Measurements from ENCODE around the gene DOLK.

Gene DOLK

GRCh38 chr9:128929560-128929959, 17.8 kb downstream of the DOLK start:
- DNase-seq: no peak

DNA sequence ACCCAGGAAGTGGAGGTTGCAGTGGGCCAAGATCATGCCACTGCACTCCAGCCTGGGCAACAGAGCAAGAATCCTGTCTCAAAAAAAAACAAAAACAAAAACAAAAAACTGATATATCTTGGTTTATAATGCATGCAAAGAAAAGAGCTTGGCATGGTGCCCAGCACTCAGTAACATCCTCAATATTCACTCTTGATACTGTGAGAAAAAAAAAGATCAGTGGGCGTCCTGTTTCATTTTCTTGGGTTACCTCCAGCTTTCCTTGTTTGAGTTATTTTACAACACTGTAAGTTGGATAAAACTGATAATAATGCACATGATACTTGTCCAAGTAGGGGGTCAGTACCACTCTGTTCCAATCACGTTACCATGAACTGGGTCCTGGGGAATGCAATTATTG, 18.8 kb downstream of the DOLK start:
- no peak for DNase-seq

DNA sequence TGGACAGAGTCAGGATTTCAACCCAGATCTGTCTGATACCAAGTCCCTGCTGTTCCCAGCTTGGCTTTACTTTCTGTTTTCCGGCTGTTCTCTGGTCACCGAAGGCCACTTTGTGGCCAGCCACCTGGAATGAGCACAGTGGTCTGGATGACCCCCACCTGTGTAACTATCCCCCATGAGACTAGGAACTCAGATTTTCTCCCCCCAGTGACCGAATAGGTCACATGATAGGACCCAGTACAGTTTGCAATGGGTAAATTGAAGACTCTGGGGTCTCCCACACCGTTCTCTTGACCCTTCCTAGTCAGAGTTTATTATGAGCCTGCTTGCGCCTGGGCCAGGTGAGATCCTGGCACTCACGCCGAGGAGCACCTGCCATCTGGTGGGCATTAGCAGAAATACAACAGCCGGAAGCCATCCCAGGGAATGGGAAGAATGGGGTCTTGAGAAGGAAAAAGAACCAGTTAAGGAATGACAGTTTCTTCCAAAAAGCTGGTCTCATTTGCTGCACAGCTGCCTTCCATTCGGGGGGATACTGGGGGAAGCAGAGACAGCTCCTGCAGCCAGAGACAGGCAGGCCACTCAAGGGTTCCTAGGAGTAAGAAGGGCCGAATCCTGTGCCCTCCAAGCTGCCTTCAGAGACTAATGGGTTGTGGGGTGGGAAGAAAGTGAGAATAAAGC, 19.5 kb downstream of the DOLK start:
- peak; percentile 52 for DNase-seq

- DNase-seq: no peak
Measured at GRCh38 chr9:128923493-128923883, 23.9 kb downstream of the DOLK start.

DNA sequence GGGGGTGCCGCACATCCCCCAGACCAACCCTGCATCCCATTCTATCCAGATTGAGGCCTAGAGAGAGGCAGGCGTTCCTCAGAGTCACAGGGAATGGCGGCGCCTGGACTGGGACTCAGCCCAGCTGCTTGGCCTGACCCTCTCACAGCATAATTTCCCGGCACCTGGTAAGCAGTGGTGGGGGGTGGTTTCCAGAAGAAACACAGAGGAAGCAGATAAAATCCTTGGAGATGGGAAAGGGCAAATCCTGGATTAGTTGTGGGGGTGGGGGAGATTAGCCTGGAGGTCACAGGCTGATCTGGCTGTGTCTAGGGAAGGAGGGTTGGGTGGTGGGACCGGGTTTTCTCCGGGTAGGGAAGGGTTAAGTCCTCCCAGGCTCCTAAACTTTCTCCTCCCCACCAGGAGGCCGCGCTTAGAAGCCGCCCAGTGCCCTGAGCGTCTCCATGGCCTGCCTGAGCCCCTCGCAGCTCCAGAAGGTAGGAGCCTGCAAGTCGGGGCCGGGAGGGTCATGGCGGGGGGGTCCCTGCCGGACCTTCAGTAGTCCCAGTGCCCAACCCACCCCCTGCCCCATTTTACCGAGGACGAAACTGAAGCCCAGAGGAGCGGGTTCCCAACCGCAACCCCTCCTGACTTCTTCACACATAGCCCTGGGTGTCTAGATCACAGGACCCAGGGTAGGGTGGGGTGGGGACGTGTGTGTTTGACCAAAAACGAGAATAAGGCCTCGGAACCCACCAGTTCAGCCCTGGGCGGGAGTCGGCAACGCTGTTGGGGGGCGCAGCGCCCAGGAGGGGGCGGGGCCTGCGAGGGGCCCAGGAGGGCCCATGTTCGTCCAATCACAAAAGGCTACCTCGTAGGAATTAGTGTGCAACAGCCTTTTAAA, 25.3 kb downstream of the DOLK start:
- peak; percentile 73 for DNase-seq

DNA sequence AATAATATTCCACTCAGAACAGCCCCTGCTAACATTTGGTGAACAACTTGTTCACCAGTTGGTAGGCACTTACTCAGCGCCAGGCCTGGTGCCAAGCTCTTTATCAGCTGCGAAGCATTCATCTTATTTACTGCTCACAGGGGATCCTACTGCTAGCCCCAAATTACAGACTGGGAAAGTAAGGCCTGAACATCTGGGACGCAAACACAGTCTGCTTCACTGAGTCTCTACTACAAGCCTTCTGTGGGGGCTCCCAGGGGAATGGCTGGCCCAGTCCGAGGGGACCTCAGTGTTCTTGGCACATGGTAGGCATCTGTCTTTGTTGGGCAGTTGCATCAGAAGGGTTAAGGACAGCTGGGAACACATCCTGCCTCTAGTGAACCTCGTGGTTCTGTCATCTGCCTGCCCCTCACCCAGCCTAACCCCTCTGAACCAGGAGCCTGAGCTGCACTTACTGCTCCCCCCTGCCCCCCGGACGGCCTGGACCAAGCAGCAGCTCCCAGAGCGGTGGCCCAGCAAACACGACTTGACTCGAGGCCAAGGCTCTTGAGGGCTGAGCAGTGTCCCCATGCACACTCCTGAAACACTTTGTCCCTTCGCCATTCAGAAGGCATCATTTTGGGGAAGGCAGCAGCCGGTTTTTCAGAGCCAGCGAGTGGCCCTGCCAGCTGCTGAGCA, 26.9 kb downstream of the DOLK start, which contains the start of gene PHYHD1:
Gene PHYHD1 (plus strand): TSS at position 602 of the 678 bp plus-strand sequence. CDS start 1,342 bp downstream, outside the sequence.
- DNase-seq: peak; percentile 84

DNA sequence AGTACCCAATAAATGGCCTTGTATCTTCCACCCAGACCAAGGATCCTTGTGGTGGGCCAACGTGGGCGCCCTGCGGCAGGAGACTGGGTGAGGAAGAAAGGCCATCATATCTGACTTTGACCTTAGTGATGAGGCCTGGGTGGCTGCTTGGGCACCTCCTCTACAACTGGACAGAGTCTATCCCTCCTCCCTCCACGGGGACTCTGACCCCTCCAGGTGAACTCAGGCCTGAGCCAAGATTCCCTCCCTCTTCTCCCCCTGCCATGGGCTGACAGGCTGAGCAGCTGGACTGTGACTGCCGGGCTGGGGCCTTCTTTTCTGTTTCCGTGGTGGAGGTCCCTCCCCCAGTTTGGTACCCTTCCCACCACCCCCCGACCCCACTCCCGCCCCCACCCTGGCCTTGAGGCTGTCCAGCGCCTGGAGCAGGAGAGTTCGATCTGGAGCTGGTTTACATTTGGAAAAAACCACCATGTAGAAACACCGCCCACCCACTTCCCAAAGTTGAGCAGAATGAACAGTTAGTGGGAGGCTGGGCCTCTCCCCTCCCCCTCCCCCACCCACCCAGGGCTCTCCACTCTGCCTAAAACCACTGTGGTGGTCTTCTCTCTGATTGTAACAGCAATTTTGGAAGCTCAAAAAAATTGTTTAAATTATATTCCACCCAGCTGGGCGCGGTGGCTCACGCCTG, 27.9 kb downstream of the DOLK start:
- DNase-seq: no peak

GRCh38 chr9:128918921-128919320, 28.5 kb downstream of the DOLK start:
- no peak for DNase-seq

GRCh38 chr9:128917151-128917849, 30.1 kb downstream of the DOLK start:
- DNase-seq: no peak

GRCh38 chr9:128916745-128917144, 30.7 kb downstream of the DOLK start:
- DNase-seq: no peak

DNA sequence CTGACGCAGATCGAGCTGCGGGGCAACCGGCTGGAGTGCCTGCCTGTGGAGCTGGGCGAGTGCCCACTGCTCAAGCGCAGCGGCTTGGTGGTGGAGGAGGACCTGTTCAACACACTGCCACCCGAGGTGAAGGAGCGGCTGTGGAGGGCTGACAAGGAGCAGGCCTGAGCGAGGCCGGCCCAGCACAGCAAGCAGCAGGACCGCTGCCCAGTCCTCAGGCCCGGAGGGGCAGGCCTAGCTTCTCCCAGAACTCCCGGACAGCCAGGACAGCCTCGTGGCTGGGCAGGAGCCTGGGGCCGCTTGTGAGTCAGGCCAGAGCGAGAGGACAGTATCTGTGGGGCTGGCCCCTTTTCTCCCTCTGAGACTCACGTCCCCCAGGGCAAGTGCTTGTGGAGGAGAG, 31.2 kb downstream of the DOLK start:
- no peak for DNase-seq

GRCh38 chr9:128913995-128914772, 33.2 kb downstream of the DOLK start:
- peak; percentile 48 for DNase-seq

DNA sequence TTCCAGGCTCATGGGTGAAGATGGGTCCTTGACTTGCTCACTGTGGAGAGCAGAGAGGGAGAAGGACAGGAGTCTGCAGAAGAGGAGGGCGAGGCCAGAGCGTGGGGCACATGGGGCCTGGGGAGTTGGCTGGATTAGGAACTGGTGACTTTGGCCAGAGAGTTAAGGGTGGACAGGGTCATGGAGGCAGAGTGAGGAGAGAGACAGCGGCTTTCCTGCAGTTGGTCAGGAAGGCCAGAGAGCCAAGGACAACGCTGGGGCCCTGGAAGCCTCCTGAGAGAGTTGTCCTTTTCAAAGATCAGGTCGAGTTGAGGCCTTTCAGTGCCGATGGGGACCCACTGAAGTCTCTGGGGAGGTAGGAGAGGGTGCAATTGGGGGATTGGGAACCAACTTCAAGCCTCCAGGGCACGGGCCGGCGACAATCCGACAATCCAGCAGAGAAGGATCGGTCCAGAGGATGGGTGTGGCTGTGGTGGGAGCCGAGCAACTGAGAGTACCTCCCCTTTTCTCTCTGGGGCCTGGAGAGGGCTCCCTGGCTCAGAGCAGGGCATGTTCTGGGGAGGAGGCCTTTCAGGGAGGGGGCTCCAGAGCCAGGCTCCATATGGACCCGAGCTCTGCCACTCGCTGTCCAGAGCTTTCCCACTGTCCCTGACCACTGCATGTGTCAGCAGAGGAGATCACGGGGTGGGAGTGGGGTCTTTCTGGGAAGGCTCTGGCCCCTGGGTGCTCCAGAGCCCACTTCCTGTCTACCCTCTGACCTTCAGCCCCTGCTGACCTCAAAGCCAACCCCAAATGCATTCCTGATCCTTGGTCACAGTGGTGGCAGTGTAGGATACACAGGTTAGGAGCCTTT, 34.1 kb downstream of the DOLK start:
- no peak for DNase-seq

GRCh38 chr9:128912270-128912853, 35.0 kb downstream of the DOLK start:
- no peak for DNase-seq

- DNase-seq: no peak
Measured at GRCh38 chr9:128911529-128912035, 35.8 kb downstream of the DOLK start.

DNA sequence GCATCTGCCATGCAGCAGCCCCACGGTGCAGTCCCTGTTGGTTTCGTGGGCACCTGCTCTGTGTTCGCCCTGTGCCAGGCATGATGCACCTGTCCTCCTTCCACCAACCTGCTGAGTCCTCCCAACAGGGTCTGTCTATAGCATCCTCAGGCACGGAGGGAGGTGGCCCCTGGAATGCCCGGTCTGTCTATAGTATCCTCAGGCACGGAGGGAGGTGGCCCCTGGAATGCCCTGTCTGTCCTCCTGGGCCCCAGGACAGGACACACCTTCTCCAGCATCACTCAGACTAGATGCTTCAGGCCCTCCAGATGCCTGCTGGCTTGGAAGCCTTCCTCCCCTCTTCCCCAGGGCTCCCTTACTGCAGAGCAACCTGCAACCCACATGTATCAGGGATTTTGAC, 36.5 kb downstream of the DOLK start:
- DNase-seq: no peak

- no peak for DNase-seq
Measured at GRCh38 chr9:128909859-128910258, 37.5 kb downstream of the DOLK start.

GRCh38 chr9:128908372-128908771, 39.0 kb downstream of the DOLK start:
- no peak for DNase-seq

DNA sequence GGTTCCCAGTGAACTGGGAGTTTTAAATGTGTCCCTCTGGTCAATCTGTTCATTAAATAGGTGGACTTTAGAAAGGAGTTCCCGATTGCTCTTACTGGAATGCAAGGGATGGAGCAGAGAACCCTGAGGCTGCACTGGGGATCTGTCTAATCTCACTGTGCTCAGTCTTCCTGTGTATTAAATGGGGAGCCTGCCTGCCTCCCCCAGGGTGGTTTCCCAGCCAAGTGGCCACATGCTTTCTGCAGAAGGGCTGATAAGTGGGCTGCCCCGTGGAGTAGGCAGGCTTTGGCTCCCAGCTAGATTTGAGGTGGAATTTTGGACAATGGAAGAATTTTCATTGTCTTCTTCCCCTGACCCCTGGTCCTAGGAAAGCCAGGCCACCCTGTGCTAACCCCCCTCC, 40.7 kb downstream of the DOLK start:
- peak; percentile 63 for DNase-seq

DNA sequence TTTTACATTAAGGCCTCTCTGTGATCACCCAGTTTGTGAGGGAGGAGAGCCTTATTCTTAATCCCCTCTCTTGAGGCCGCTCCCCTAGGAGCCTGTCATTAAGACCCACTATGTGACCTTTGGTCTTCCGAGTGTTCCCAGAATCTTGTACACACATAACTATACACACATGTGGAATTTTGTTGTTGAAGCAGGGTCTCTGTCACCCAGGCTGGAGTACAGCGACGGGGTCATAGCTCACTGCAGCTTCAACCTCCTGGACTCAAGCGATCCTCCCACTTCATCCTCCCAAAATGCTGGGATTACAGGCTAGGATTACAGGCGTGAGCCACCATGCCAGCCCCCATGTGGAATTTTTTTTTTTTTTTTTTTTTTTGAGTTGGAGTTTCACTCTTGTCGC, 41.4 kb downstream of the DOLK start:
- DNase-seq: no peak

All from hematopoietic multipotent progenitor cell treated with erythropoietin and hydrocortisone succinate and interleukin-3 and kit ligand, for 4 days (in vitro differentiated cells).